Activated CD8-positive, alpha-beta memory T cell treated with anti-CD3 and anti-CD28 coated beads for 1 hour (primary cell): ENCODE results near the gene OR5M3.
A peak's percentile ranks its signal among the peaks of the same experiment; 100 is the strongest.

Experiments
- DNase-seq, 2 donors: peaks; one replicate each; pipeline ENCODE4 v3.0.0-alpha.2; 2020; ENCODE audit warnings: low read depth in 1 of 2; ENCODE audit errors: extremely low read depth in 1 of 2

Gene OR5M3

DNA sequence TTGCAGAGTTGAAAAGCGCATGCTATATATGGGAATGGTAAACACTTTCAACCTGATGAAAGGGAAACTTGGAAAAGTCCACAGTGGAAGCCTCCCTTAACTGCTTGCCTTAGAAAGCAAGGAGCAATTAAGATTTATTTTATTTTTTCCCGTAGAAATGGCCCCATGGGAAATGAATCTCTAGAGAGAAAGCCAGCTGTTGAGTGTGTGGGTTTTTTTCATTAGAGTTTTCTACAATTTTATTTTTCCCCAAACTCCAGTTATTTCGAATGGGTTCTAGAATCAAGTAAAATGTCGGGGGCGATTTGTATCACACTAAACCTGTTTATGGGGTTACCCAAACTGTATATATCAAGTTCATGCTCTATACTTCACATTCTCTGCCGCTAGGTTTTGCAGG lies at the start of gene OR5M3:
TSS of gene OR5M3 (minus strand) at position 101 of the 400 bp plus-strand sequence. CDS start 2,855 bp downstream, outside the sequence.
- DNase-seq: no peak

DNA sequence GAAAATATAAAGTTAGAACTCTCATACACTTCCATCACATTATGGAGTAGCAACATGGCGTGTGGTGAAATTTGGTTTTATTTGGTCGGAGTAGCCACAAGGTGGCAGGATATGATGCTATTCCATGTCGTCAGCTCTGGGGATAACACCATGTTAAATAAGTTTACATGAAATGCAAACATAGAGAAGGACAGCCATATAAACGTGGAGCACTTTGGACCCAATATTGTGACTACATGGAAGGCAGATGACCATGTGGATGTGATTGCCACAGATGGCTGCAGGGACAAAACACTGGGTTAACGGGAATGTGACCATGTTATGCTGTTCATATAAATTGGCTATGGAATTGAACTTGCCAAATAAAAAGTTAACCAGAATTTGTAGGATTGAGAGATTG lies 48.9 kb upstream of the OR5M3 start:
- DNase-seq: no peak

DNA sequence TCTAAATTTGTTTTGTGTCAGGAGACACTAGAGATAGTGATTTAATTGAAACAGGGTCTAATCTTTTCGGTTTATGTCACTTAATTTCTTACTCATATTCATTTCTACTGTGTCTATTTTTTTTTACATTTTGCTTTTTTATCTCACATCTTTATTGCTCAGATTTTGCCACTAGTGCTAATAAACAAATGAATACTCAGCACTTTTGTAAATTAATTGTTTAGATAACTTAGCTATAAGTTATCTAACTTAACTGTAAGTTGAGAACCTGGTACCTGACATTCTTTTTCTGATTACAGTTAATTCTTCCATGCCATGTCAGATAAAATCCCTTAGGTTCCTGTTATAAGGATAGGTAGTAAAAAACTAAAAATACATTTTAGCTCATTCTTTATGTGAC lies 40.1 kb upstream of the OR5M3 start:
- DNase-seq: no peak

DNA sequence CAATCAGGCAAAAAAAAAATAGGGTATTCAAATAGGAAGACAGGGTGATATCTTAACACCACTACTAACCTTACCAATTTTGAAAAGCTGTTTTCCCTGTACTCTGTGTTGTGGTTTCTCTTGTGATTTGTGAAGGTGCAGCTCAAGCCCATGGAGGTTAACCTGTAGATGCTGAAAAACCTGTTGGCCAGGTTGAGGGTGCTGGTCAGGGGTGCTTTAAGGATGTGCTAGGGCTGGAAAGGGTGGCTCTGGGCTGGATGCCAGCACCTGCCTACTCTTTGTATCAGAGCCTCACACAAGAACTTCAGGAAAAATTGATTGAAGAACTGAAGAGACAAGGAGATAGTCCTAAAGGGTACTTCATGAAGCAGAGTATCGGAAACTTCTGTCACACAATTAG lies 36.3 kb upstream of the OR5M3 start:
- no peak for DNase-seq

DNA sequence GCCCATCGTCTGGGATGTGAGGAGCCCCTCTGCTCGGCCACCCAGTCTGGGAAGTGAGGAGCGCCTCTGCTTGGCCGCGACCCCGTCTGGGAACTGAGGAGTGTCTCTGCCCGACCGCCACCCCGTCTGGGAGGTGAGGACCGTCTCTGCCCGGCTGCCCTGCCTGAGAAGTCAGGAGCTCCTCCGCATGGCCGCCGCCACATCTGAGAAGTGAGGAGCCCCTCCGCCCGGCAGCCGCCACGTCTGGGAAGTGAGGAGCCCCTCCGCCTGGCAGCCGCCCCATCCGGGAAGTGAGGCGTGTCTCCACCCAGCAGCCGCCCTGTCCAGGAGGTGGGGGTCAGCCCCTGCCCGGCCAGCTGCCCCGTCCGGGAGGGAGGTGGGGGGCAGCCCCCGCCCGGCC lies 23.9 kb upstream of the OR5M3 start:
- DNase-seq: peak in 1 of 2 donors; percentile 0

DNA sequence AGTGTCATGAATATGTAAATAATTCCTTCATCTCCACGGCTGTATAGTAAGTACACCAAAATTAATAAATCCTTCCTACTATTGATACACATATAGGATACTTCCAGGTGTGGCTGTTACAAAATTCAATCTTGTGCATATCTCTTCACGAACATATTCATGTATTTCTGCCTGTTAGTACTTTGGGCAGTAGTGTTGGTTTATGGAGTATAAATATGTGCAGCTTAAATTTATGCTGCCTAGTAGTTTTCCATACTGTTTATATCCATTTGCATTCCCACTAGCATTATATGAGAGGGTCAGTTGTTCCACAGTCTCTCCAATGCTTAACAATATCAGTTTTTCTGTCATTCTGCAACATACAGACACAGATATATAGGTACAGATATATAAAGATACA lies 22.0 kb upstream of the OR5M3 start:
- DNase-seq: no peak

DNA sequence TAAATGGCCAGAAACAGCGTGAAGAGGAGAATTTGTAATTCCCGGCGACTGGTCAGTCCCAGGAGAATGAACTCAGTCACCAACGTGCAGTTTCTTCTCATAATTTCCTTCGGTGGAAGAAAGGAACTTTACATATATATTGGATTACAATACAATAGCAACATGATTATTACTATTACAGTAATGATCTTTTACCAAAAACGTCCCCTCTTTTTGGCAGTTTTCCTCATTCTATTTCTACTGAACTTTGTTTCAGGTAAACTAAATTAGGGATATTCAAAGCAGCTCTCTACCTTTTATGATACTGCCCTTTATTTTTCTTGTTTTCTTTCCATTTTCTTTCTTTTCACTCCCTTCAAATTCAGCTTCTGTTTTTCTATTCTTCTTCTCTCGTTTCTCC lies 18.1 kb upstream of the OR5M3 start, which contains the start of gene OR5M8:
TSS of gene OR5M8 (minus strand) at position 101 of the 400 bp plus-strand sequence. CDS start at position 101, 0 bp downstream.
- DNase-seq: no peak

DNA sequence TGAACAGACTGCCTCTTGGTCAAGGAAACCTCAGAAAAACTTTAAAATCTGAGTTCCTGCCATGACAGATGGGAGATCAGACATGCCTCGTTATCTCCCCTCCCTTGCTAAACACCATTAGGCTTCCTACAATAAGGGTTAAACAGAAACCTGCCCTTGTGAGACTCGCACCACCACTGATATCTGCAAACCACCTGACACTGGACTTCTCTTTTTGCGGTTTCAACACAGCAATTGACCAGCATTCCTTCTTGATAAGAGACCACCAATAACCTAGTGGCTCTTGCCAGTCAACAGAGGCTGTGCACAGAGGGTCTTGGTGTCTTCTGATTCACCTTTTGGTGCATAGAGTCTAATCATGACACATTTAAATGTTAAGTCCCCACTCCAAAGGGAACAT lies 13.6 kb upstream of the OR5M3 start:
- no peak for DNase-seq

DNA sequence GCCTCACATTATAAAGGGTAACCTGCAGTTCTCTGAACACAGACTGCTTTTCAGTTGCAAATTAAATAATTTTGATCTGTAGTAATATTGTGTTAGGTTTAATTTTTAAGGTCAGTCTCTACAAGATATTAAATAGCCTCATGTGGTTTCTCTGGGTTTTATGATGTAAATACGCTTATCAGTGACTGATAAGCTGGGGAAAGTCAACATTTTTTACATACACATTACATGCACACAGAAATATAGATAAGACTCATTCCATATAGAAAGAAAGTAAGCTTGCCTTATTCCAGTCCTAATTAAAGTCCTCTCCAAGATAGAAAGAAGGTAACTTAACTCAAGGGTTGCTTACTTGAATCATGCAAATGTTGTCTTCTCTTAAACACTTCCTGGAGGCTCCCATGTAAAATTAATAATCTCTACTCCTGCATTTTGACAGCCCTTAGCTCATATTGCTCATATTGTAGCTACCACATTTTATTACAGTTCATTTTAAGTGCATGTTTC lies 1.6 kb upstream of the OR5M3 start:
- no peak for DNase-seq

DNA sequence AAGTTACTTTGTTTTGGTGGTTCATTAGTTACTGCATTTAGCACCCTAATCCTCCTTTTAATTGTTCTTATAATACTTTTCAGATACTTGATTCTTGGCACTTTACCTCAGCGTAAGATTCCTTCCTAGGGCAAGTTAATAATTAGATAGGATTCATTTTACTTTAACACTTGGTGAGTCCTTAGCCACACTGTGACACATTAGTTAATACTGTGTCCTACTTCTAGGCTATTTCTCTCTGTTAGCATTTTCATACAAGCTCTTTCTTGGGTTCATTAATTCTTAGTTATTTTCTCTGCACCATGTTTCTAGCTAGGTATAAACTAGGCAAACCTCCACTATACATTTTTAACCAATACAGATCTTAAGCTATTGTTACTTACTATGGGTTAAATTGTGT lies 16.1 kb downstream of the OR5M3 start:
- no peak for DNase-seq

DNA sequence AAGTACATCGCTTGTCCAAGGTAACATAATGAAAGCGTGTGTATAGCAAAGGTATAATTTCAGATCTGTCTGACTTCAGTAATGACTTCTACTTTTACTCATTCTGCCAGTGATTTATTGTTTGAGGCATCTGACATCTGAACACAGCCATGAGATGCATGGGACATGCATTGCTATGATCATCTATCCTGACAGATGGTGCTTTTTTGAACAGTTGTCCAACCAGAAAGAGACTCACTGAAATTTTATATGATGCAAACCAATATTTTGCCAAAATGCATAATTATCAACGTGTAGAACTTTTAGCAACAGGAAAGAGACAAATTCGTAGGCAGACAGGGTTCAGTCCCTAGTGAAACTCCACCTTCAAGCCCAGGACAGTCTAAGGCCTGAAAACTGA lies 19.6 kb downstream of the OR5M3 start:
- DNase-seq: no peak
